ES-I3 (cell line): ENCODE measurements around the gene NFE2L3.
A peak's percentile ranks its signal among the peaks of the same experiment; 100 is the strongest.
"Not testable (repeated sequence)": the region's sequence is repeated elsewhere in the genome, so short reads cannot be mapped to it uniquely, and the experiment has no call there.

Experiments used
- H3K36me3 ChIP-seq: 2 replicates; pipeline ENCODE4 v1.6.1; 2013; ENCODE audit warnings: mild to moderate bottlenecking, low read length, control low read depth, moderate library complexity; ENCODE audit not compliant: insufficient read depth
- H3K4me1 ChIP-seq: 2 replicates; pipeline ENCODE4 v1.6.1; 2013; ENCODE audit warnings: mild to moderate bottlenecking, control low read depth, low read length; ENCODE audit not compliant: insufficient read depth
- H3K9ac ChIP-seq: 2 replicates; pipeline ENCODE4 v1.6.1; 2013; ENCODE audit warnings: low read depth, mild to moderate bottlenecking, low read length, moderate library complexity
- H3K9me3 ChIP-seq: 2 replicates; pipeline ENCODE4 v1.6.1; 2013; ENCODE audit warnings: mild to moderate bottlenecking, low read length, moderate library complexity; ENCODE audit not compliant: control insufficient read depth, insufficient read depth

Gene NFE2L3

DNA sequence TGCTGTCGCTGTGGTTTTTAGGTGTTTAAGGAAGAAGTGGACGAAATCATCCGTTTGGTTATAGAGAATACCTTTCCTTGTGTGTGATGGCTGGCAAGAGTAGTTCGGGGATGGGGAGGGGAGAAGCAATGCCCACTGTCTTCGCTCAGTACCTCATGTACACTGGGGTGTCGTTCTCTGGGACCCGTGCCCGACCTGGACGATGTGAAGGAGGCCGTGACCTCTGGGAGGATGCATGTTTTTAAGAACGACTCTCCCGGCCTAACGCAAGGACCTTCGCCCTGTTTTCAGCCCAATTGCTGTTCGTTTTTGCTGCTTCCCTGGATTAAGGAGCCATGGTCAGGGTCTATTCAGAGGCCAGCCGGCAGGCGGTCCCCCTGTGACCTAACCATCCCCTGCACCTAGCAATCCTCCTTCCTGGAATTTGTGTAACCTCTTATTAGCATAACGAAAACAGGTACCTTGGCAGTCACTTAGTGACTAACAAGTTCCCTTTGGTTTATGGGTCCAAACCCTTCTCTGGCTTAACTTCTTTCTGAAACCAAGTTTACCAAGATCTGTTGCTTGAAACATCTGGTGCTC lies 1.3 kb downstream of the NFE2L3 start:
- Histone ChIP-seq H3K4me1 (peaks cover 37% of the 10 kb centered on the region), H3K36me3 (no peaks in the 10 kb centered on the region), H3K9me3 (no peaks in the 10 kb centered on the region), H3K9ac (peak overlapping the region; percentile 70)

DNA sequence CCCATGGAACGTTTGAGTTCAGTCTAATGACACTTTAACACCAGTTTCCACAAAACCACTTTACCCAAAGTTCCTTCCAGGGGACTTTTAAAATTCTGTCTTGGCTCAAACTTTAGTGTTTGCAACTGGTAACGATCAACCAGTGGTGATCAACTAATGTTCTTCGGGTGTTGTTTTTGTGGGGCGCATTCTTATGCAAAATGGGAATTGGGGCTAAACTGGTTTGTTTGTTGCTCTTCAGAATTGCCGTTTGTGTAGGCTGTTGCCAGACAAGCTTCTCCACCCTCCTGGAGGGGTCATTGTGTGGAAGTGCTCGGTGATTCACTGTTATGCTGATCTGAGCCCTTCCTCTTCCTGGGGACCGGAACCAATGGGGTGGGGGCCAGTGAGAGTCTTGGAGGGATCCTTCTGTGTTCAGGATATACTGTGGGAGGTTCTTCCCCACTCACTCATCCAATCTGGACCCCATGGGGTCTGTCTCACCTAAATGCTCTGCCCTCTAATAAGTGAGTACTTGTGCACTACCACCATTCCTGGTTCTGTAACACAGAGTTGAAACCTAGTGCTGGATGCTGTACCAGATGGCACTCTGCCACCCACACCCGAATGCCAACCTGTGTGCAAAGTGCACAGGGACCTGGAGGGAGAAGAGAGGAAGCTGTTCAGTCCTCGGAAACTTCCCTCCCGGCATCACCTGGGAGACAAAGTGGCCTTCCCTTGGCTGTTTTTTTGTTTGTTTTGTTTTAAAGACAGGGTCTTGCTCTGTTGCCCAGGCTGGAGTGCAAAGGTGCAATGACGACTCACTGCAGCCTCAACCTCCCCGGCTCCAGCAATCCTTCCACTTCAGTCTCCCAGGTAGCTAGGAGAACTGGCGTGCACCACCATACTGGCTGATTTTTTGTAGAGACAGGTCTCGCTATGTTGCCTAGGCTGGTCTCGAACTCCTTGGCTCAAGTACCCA lies 2.1 kb downstream of the NFE2L3 start:
- no peaks in the 10 kb centered on the region for H3K9me3 ChIP-seq
- no peaks in the 10 kb centered on the region for H3K36me3 ChIP-seq
- peak overlapping the region; percentile 70 for H3K9ac ChIP-seq
- H3K4me1 ChIP-seq = peaks cover 44% of the 10 kb centered on the region

DNA sequence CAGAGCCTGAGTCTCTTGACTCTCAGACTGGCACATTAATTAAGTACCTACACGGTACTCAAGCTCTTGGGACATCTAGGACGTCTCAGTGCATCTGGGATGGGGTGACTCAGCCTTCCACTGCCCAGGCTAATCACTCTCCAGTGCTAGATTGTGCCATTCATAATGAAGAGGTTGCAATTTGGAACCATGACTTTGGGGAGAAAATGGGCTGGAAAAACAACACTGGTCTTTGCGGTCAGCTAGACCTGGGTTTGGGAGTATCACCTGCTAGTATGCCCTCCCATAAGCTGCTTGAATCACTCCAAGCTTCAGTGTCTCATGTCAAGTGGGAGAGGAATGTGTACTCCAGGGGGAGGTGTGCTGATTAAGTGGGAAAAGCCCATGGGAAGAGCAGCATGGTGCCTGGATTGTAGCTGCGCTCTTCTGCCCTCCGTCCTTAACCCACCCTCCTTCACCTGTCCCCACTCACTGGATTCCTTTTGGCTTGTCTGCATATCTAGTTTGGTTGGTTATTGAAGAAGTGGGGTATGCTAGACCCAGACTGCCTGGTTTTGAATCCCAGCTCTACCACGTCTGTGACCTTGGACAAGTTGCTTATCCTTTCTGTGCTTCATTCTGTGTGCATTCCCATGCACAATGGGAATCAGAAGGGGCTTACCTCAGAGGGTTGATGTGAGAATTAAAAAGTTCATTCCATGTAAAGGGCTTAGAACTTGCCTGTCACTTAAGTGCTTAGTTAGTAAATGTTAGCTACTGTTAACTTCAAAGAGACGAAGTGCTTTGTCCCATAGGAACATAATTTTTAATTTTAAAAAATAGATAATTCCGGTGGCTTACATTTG lies 3.8 kb downstream of the NFE2L3 start:
- peaks cover 54% of the 10 kb centered on the region for H3K4me1 ChIP-seq

DNA sequence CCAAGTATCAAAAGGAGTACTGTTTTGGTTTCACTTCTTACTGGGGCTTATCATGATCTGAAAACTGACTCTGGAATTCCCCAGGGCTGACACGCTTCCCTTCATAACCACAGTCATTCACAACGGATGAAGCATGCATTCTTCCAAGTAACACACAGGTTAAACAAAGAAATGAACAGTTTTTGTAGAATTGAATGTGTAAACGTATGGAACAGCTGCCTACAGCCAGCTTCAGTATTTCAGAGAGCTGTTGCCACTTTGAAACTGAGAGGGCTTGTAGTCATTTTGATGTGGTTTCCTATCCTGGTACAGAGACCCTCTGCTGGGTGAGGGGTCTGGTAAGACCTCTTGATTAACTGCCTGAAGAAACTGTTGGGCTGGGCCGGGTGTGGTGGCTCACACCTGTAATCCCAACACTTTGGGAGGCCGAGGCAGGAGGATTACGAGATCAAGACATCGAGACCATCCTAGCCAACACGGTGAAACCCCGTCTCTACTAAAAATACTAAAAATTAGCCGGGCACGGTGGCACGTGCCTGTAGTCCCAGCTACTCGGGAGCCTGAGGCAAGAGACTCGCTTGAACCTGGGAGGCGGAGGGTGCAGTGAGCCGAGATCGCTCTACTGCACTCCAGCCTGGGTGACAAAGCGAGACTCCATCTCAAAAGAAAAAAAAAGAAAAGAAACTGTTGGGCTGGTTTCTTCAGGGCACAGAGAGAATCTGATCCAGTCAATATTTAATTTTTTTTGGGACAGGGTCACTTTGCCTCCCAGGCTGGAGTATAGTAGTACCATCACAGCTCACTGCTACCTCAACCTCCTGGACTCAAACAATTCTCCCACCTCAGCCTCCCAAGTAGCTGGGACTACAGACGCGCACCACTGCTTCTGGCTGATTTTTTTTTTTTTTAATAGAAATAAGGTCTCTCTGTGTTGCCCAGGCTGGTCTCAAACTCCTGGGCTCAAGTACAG lies 4.7 kb downstream of the NFE2L3 start:
- Histone ChIP-seq H3K4me1 (peaks cover 50% of the 10 kb centered on the region), H3K9me3 (no peaks in the 10 kb centered on the region), H3K9ac (no peak overlapping the region), H3K36me3 (no peaks in the 10 kb centered on the region)

More for the DNA sequence above, 3.8 kb downstream of the NFE2L3 start:
- Histone ChIP-seq H3K36me3 (no peaks in the 10 kb centered on the region), H3K9ac (peak overlapping the region; percentile 7; the same call in 1 of the 2 replicates), H3K9me3 (no peaks in the 10 kb centered on the region)

DNA sequence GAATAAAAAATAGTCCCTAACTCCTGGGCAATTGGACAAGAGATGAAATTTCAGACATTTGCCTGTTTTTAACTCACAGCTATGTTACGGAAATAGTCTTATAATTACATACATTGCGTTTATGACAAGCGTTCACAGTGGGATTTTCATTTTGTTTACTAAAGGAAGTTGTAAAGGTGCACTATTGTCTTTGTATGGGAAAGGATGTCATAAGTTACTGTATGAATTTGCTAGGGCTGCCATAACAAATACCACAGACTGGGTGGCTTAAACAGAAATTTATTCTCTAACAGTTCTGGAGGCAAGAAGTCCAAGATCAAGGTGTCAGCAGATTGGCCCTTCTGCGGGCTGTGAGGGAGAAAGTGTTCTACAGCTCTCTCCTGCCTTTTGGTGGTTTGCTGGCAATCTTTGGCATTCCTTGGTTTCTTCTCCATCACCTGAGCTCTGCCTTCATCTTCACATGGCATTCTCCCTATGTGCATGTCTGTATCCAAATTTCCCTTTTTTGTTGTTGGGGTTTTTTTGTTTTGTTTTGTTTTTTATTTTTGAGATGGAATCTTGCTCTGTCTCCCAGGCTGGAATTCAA lies 5.6 kb downstream of the NFE2L3 start:
- Histone ChIP-seq H3K9me3 (no peaks in the 10 kb centered on the region), H3K9ac (no peak overlapping the region), H3K36me3 (no peaks in the 10 kb centered on the region), H3K4me1 (peaks cover 50% of the 10 kb centered on the region)

DNA sequence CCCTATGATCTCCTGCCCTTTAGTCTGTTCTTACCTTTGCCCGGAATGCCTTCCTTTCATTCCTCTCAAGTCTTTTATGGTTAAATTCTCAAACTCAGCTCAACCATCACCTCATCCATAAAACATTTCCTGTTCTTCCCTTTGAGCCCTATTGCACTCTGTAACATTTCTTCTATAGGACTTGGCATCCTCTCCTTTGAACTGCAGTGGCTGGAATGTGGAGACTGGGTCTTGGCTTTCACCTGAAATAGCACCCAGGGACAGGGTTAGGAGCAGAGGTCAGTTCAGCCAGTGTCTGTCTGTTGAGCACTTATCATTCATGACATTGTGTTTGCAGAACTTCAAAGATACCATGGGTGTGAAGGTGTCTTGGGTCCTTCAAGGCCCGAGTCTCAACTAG lies 7.2 kb downstream of the NFE2L3 start:
- no peaks in the 10 kb centered on the region for H3K36me3 ChIP-seq
- H3K9ac ChIP-seq = no peak overlapping the region
- peaks cover 50% of the 10 kb centered on the region for H3K4me1 ChIP-seq
- H3K9me3 ChIP-seq = no peaks in the 10 kb centered on the region

DNA sequence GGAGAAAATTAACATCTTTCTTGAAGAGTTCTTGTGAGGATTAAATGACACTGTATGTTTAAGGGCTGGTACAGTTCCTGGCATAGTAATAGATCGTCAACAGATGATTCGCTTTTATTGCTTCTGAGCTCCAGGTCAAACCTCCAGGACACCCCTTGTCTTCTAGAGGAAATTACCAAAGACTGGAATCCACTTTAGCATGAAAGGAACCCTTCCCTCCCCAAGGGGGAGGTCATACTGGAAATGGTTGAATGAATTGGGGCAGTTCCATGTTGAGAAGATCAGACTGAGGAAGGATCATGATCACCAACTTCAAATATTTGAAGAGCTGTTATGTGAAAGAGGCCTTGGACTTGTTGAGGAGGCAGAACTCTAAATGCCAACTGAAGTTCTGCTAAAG lies 8.9 kb downstream of the NFE2L3 start:
- no peak overlapping the region for H3K9ac ChIP-seq
- H3K9me3 ChIP-seq = no peaks in the 10 kb centered on the region
- no peaks in the 10 kb centered on the region for H3K36me3 ChIP-seq
- peaks cover 42% of the 10 kb centered on the region for H3K4me1 ChIP-seq

DNA sequence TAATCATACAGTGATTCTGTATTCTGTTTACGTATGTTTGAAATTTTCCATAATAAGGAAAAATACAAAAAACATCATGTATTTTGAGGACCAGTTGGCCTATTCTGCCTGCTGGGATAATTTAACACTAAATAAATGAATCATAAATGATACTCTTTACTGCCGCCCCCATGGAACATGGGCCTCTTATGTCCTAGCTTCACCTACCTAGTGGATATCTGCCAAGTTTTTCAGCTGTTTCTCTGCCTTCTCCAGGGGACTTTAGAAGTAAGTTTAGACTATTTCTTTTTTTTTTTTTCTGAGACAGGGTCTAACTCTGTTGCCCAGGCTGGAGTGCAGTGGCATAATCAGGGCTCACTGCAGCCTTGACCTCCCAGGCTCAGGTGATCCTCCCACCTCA lies 10.4 kb downstream of the NFE2L3 start:
- Histone ChIP-seq H3K9me3 (no peaks in the 10 kb centered on the region), H3K9ac (no peak overlapping the region), H3K36me3 (no peaks in the 10 kb centered on the region), H3K4me1 (peaks cover 52% of the 10 kb centered on the region)

DNA sequence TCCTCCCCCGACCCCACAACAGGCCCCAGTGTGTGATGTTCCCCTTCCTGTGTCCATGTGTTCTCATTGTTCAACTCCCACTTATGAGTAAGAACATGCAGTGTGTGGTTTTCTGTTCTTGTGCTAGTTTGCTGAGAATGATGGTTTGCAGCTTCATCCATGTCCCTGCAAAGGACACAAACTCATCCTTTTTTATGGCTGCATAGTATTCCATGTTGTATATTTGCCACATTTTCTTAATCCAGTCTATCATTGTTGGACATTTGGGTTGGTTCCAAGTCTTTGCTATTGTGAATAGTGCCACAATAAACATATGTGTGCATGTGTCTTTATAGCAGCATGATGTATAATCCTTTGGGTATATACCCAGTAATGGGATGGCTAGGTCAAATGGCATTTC lies 11.8 kb downstream of the NFE2L3 start:
- H3K36me3 ChIP-seq, H3K9me3 ChIP-seq, H3K9ac ChIP-seq: not testable (repeated sequence)
- peaks cover 40% of the 10 kb centered on the region for H3K4me1 ChIP-seq

DNA sequence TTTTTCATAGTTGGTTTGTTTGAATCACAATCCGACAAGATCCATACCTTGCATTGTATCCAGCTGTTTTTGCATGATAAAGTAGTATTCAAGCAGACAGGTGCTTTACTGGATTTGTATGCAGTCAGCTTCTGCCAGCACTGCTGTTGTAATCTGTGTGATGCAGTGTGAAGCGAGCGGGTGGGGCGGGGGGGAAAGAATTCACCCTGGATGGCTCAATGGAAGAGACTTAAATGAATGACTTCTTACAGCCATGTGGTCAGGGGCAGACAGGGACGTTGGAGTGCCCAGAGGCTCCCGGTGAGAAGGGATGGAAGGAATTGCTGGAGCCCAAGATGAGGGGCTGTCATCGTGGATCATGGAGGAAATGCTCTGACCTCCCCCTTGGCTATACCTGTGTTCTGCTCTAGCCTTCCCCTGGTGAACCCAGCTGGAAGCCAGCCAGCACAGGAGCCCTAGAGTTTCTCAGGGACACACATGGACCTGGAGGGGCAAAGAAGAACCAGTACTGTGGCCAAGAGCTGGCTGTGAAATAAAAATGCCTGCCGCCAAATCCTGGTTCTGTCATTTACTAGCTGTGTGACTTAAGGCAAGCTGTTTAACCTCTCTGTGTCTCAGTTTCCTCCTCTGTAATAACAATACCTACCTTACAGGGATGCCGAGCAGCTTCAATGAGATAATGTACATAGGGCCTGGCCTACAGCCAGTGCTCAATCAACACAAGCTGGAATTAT lies 14.1 kb downstream of the NFE2L3 start:
- Histone ChIP-seq H3K36me3 (peaks cover 5% of the 10 kb centered on the region; the same call in 1 of the 2 replicates), H3K9me3 (no peaks in the 10 kb centered on the region), H3K9ac (no peak overlapping the region), H3K4me1 (peaks cover 21% of the 10 kb centered on the region)

DNA sequence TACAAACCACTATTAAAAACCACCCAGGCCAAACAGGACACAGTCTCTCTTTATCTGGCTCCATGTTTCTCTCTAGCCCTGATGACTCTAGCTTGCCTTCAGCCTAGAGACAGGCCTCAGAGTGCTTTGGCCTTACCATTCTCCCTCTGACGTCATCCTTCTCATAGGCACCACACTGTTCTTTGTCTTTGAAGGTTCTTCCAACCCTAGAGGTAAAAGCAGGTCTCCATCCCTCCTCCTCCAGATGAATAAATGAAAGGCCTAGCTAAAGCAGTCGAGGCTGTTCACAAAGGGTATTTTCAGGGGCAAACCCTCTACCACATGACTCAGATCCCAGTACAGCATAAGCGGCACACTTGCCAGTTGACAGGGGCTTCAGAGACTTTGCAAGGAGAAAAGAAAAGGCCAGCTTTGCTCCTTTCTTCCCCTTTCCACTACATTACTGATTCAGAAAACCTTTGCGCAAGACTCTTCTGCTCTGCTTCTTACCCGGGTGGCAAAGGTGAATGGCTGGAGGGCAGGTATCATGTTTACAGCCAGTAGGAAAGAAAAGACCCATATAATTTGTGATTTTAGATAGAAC lies 14.8 kb downstream of the NFE2L3 start:
- no peak overlapping the region for H3K9ac ChIP-seq
- H3K36me3 ChIP-seq = peaks cover 5% of the 10 kb centered on the region; the same call in 1 of the 2 replicates
- H3K4me1 ChIP-seq = peaks cover 21% of the 10 kb centered on the region
- H3K9me3 ChIP-seq = no peaks in the 10 kb centered on the region

DNA sequence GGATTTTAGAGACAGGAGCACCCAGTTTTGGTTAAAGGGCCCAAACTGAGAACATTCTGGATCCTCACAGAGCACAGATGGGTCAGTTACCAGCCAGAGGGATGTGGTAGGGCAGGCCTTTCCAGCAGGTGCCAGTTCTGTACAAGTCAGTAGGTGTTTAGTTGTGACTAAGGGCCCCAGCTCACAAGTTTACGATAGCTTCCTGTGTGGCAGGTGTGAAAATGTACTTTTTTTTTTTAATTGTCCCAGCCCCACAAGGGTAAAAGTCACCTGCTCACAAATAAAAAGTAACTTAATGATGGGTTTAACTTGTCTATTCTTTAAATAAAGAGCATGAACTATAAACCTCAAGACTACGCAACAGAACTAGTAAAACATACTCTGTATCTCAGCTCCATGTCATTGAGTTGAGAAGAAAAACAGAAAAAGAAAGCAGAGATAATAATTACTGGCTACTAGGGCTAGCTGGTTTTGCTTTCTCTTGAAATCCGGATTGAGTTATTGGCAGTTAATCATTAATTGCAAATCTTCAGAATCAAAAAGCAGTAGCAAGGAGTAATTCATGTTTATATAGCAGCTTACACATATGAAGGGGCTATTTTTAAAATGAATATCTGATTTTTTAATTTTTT lies 15.4 kb downstream of the NFE2L3 start:
- Histone ChIP-seq H3K4me1 (peaks cover 21% of the 10 kb centered on the region), H3K9me3 (peaks cover under 1% of the 10 kb centered on the region; the same call in 1 of the 2 replicates), H3K9ac (no peak overlapping the region), H3K36me3 (peaks cover 5% of the 10 kb centered on the region; the same call in 1 of the 2 replicates)
